OCI-LY7 (cell line): ENCODE results near the gene ERP44. TPM values are rescaled to one million over a fixed set of nuclear protein-coding genes. Genes with fewer than 3 reads are reported as not detected.

Source experiments
- BruUV-seq: library from RNA; stranded (reverse); fragments of 400-500 nt; replicated peaks from 2 replicates; lab custom pipeline; 2021; lab: Mats Ljungman, UMichigan
- CTCF ChIA-PET: fragments of 300-600 bp; sonication (Branson Sonifier 250); formaldehyde crosslinking; loops from one replicate; lab custom pipeline; 2022; ENCODE audit warnings: antibody characterized with exemption; ENCODE audit not compliant: unreplicated experiment; lab: Charles Lee
- POLR2A ChIA-PET: fragments of 300-600 bp; sonication (Branson Sonifier 250); formaldehyde crosslinking; loops from one replicate; lab custom pipeline; 2022; ENCODE audit warnings: antibody characterized with exemption; lab: Charles Lee
- DNase-seq: peaks from one replicate; pipeline ENCODE4 v3.0.0-alpha.2; 2015; ENCODE audit warnings: low spot score
- H2AFZ ChIP-seq: fragments of 200-600 bp; sonication (generic), shearing (Covaris generic); 2 replicates; pipeline ENCODE4 v1.6.1; 2014; ENCODE audit warnings: mild to moderate bottlenecking, antibody characterized with exemption, low read length, moderate library complexity
- H3K27ac ChIP-seq: fragments of 200-600 bp; sonication (generic); 2 replicates; pipeline ENCODE4 v1.5.1; 2014; ENCODE audit warnings: mixed run types, low read depth, mild to moderate bottlenecking, moderate library complexity, low read length, inconsistent platforms; ENCODE audit not compliant: poor library complexity, severe bottlenecking
- H3K36me3 ChIP-seq: fragments of 200-600 bp; sonication (generic); 2 replicates; pipeline ENCODE4 v1.6.1; 2014; ENCODE audit warnings: mild to moderate bottlenecking, antibody characterized with exemption, low read length, moderate library complexity, mixed read lengths; ENCODE audit not compliant: insufficient read depth
- H3K4me1 ChIP-seq: fragments of 200-600 bp; sonication (generic); 2 replicates; pipeline ENCODE4 v1.5.1; 2014; ENCODE audit warnings: mild to moderate bottlenecking, low read length; ENCODE audit not compliant: insufficient read depth, poor library complexity, severe bottlenecking
- H3K4me2 ChIP-seq: fragments of 200-600 bp; sonication (generic); 2 replicates; pipeline ENCODE4 v1.6.1; 2014; ENCODE audit warnings: mild to moderate bottlenecking, low read length
- H3K4me3 ChIP-seq: fragments of 200-600 bp; sonication (generic); 2 replicates; pipeline ENCODE4 v1.5.1; 2014; ENCODE audit warnings: mild to moderate bottlenecking, low read depth, low read length; ENCODE audit not compliant: poor library complexity, severe bottlenecking
- H3K79me2 ChIP-seq: fragments of 200-600 bp; sonication (generic); 2 replicates; pipeline ENCODE4 v1.6.1; 2016; ENCODE audit warnings: low read depth, mild to moderate bottlenecking, low read length, moderate library complexity, mixed read lengths; ENCODE audit not compliant: insufficient read depth
- H3K9me2 ChIP-seq: fragments of 200-600 bp; sonication (generic); 2 replicates; pipeline ENCODE4 v1.6.1; 2016; ENCODE audit warnings: mild to moderate bottlenecking, low read length, mixed read lengths; ENCODE audit not compliant: insufficient read depth
- H3K9me3 ChIP-seq: fragments of 200-600 bp; sonication (generic); 2 replicates; pipeline ENCODE4 v1.6.1; 2014; ENCODE audit warnings: mild to moderate bottlenecking, mixed run types, low read length, mixed read lengths
- H4K20me1 ChIP-seq: fragments of 200-600 bp; sonication (generic); 2 replicates; pipeline ENCODE4 v1.6.1; 2014; ENCODE audit warnings: mild to moderate bottlenecking, antibody characterized with exemption, low read length, moderate library complexity, mixed read lengths; ENCODE audit not compliant: insufficient read depth
- CTCF ChIP-seq: fragments of 200-600 bp; sonication (generic); conservative IDR thresholded peaks from 2 replicates; pipeline ENCODE4 v1.5.1; 2014; ENCODE audit warnings: mild to moderate bottlenecking, antibody characterized with exemption, low read length, moderate library complexity, mixed read lengths
- EZH2phosphoT487 ChIP-seq: fragments of 200-600 bp; sonication (generic); IDR thresholded peaks from 2 replicates; pipeline ENCODE4 v1.6.1; 2018; ENCODE audit warnings: low read depth, borderline replicate concordance, mild to moderate bottlenecking, mixed run types, antibody characterized with exemption, low read length, moderate library complexity, mixed read lengths
- intact Hi-C: fragments of 100-400 bp; cut with micrococcal nuclease; formaldehyde crosslinking; loops from one replicate; pipeline ENCODE4 v1.10.0; 2022; ENCODE audit not compliant: unreplicated experiment
- total RNA-seq, 2 experiments: library from RNA; depleted of rRNA in 1 of 2; stranded (reverse); fragments of >200 nt in 1 of 2; shearing (Covaris generic) in 1 of 2; gene quantifications; 2 replicates each; pipeline ENCODE4 v1.2.3, GENCODE V29; 2014 to 2022

The ERP44 gene
- total RNA-seq, 2 experiments from 2014 or later = 19.3 to 28.1 TPM

DNA sequence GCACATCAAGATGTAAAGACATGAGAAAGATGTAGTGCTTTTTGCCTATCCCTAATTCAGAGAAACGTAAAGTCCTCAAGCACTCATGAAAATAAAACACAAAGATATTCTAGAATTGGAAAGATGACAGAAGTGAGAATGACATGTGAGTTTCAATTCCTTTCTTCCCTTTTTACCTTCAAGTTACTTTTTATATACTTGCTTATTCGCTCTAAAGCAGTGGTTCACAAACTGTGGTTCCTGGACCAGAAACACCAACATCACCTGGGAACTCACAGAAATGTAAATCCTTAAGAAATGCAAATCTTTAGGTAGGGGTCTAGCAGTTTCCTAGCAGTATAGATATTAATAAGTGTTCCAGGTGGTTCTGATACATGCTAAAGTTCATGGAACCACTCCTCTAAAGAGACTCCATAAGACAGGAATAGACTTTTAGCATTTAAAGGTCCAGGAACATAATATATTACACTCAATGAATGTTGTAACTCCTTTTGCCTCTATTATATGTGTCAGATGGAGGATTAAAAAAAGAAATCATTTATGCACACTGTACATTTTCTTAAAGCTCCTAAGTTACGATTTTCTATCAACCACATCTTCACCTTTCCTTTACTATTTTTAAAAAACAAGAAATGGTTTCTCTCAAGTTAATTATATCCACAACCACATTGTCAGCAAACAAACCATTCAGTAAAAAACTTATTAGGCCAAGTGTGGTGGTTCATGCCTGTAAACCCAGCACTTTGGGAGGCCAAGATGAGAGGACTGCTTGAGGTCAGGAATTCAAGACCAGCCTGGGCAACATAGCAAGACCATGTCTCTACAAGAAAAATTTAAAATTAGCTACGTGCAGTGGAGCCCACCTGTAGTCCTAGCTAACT, 39.9 kb downstream of the ERP44 start:
- POLR2A ChIA-PET = interaction anchor here (0.6 to 2.9 kb wide), 9 partner anchors 8 to 105 kb away, joined by 3 to 21 read pairs (median 5); partner anchors contain the start of genes ERP44 and INVS
- Histone ChIP-seq H4K20me1 (no peaks in the 10 kb centered on the region), H3K4me2 (peak overlapping the region; percentile 72), H3K4me3 (peak overlapping the region; percentile 39), H3K9me3 (peaks cover 56% of the 10 kb centered on the region), H3K79me2 (peaks cover 69% of the 10 kb centered on the region), H2AFZ (no peak overlapping the region), H3K27ac (peak overlapping the region; percentile 98), H3K36me3 (peaks cover 90% of the 10 kb centered on the region), H3K4me1 (peaks cover 64% of the 10 kb centered on the region), H3K9me2 (no peaks in the 10 kb centered on the region)
- TF ChIP-seq CTCF (no peak), EZH2phosphoT487 (no peak)
- DNase-seq = peak; percentile 93
- intact Hi-C loops = loop anchor here (1.0 to 5.0 kb wide), 2 partner anchors 25 to 38 kb away; partner anchors contain the start of genes ERP44 and INVS
- CTCF ChIA-PET = no interaction called here
- BruUV-seq = TSS peak; percentile 100

DNA sequence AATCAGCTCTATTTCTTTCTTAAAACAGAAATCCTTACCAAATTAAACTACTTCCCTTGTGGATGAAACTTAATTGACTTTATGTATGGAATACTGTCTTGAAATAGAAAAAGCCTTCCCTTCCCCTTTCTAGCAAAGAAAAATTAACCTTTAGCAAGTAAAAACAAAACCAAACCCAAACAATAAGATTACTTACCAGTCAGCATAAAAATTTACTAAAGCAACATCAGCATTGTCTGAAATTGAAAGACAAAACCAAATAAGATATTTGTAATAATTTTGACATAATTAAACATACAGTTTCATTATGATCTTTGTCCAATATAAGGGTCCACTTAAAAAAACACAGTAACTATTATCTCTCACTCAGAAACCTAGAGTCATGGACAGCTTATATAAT, 41.2 kb downstream of the ERP44 start:
- TF ChIP-seq EZH2phosphoT487 (no peak), CTCF (no peak)
- no peaks in the 10 kb centered on the region for H3K9me2 ChIP-seq
- peak overlapping the region; percentile 72 for H3K4me2 ChIP-seq
- peaks cover 87% of the 10 kb centered on the region for H3K36me3 ChIP-seq
- DNase-seq = no peak
- no peaks in the 10 kb centered on the region for H4K20me1 ChIP-seq
- ChIA-PET POLR2A (interaction anchor here (0.6 to 2.9 kb wide), 4 partner anchors 15 to 29 kb away, joined by 3 to 21 read pairs (median 8); no protein-coding TSS in a partner anchor), CTCF (no interaction called here)
- no TSS peak for BruUV-seq
- H3K4me3 ChIP-seq = peak overlapping the region; percentile 39
- H3K79me2 ChIP-seq = peaks cover 69% of the 10 kb centered on the region
- peaks cover 66% of the 10 kb centered on the region for H3K4me1 ChIP-seq
- H2AFZ ChIP-seq = no peak overlapping the region
- peaks cover 53% of the 10 kb centered on the region for H3K9me3 ChIP-seq
- intact Hi-C loops = loop anchor here (1.0 to 5.0 kb wide), 2 partner anchors 27 to 40 kb away; partner anchors contain the start of genes ERP44 and INVS
- H3K27ac ChIP-seq = peak overlapping the region; percentile 98
